ENCODE data around the gene BRAP. TPM values are rescaled to one million over a fixed set of nuclear protein-coding genes. Genes with fewer than 3 reads are reported as not detected.

The BRAP gene
- total RNA-seq, 1 experiment from 2014 or later, result 23.6 TPM

DNA sequence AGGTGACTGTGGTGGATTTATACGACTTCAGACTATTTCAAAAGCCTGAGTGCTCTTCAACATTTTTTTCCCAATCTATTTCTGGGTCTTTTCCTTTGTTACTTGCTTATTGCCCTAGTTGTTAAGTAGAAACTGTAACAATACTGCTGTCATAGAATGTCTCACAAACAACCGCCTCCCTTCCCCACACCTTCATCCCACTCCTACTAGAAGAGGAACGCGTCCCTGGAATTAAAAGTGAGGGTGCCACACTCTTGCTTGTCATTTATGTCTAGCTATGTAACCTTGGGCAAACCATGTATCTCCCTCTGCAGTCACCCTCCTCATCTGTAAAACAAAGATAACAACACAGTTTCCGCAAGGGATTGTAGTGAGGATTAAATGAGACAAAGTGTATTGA lies 8.6 kb downstream of the BRAP start:
- ChIA-PET POLR2A (ENCODE audit: low non-redundant PET) (no interaction called here), CTCF (no interaction called here)
- no peak for DNase-seq (ENCODE audit: low spot score)
- Histone ChIP-seq H3K27me3 (replicated peaks; ENCODE audit: insufficient read depth, low read depth, low read length, poor library complexity) (no peaks in the 10 kb centered on the region), H3K4me1 (ENCODE audit: insufficient read depth, low read length, poor library complexity, severe bottlenecking) (no peaks in the 10 kb centered on the region), H3K9me3 (ENCODE audit: low read depth, low read length, poor library complexity, severe bottlenecking) (no peaks in the 10 kb centered on the region), H3K36me3 (ENCODE audit: insufficient read depth, low read length, poor library complexity, severe bottlenecking) (peaks cover 68% of the 10 kb centered on the region), H3K4me3 (ENCODE audit: low read depth, low read length, poor library complexity, severe bottlenecking) (no peak overlapping the region), H3K27ac (ENCODE audit: low read depth, low read length, poor library complexity, severe bottlenecking) (no peak overlapping the region)
- TF ChIP-seq, protein P1, sequence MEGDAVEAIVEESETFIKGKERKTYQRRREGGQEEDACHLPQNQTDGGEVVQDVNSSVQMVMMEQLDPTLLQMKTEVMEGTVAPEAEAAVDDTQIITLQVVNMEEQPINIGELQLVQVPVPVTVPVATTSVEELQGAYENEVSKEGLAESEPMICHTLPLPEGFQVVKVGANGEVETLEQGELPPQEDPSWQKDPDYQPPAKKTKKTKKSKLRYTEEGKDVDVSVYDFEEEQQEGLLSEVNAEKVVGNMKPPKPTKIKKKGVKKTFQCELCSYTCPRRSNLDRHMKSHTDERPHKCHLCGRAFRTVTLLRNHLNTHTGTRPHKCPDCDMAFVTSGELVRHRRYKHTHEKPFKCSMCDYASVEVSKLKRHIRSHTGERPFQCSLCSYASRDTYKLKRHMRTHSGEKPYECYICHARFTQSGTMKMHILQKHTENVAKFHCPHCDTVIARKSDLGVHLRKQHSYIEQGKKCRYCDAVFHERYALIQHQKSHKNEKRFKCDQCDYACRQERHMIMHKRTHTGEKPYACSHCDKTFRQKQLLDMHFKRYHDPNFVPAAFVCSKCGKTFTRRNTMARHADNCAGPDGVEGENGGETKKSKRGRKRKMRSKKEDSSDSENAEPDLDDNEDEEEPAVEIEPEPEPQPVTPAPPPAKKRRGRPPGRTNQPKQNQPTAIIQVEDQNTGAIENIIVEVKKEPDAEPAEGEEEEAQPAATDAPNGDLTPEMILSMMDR (conservative IDR thresholded peaks at IDR 0.05; ENCODE audit: low read depth, low read length), result no peak
- no peak for TF ChIP-seq EZH2 (IDR thresholded peaks at IDR 0.05; ENCODE audit: borderline replicate concordance, low read depth, low read length, poor library complexity, severe bottlenecking)
- BruUV-seq (replicated peaks), result no TSS peak
- intact Hi-C loops (cut with micrococcal nuclease; ENCODE audit: unreplicated experiment), result no loop called here

DNA sequence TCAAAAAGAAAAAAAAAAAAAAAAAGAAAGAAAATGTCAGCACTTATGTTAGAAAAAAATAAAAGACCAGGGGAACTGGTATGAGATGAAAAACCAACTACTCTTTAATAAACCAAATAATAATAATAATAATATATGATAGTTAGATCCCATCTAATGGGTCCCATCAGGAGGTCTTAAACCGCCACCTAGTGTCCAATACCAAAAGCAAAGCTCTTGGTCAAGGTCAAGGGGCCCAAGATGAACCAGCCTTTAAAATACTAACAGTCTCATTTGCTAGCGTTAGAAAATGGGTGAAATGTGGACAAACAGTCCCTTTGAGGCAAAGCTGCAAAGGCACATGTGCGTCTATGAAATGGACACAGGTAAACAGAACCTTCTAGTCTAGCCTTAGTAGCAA lies 12.3 kb downstream of the BRAP start:
- no peak overlapping the region for H3K27ac ChIP-seq (ENCODE audit: low read depth, low read length, poor library complexity, severe bottlenecking)
- CTCF ChIA-PET, result interaction anchor here (0.7 to 0.8 kb wide), 4 partner anchors 222 to 741 kb away, joined by 3 to 15 read pairs (median 4); no protein-coding TSS in a partner anchor
- intact Hi-C loops (cut with micrococcal nuclease; ENCODE audit: unreplicated experiment), result loop anchor here (5.0 kb wide), 1 partner anchor 276 kb away; no protein-coding TSS in a partner anchor

DNA sequence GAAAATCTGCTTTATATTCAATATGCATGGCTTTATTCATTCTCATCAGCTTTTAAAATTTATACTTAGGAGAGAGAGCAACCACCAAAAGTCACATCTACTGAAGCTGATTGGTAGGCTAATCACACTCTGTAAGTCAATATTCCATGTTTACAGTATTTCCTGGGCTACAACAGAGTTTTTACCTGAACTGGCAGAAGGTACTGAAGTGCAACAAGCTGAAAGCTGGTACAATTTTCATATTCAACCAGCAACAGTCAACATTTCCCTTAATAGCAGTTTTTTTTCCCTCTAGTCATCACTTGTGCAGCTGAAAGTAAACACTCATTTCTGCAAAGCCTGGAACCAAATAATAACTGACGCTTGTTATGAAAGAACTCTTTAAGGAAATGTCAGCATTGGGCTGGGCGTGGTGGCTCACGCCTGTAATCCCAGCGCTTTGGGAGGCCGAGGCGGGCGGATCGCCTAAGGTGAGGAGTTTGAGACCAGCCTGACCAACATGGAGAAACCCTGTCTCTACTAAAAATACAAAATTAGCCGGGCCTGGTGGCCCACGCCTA lies 12.9 kb downstream of the BRAP start:
- H3K36me3 ChIP-seq (ENCODE audit: insufficient read depth, low read length, poor library complexity, severe bottlenecking), result peaks cover 56% of the 10 kb centered on the region
- ChIA-PET POLR2A (ENCODE audit: low non-redundant PET) (no interaction called here), CTCF (interaction anchor here (0.6 to 0.8 kb wide), 2 partner anchors 140 to 276 kb away, joined by 3 to 15 read pairs; no protein-coding TSS in a partner anchor)
- H3K9me3 ChIP-seq (ENCODE audit: low read depth, low read length, poor library complexity, severe bottlenecking), result no peaks in the 10 kb centered on the region
- intact Hi-C loops (cut with micrococcal nuclease; ENCODE audit: unreplicated experiment), result loop anchor here (5.0 kb wide), 1 partner anchor 276 kb away; no protein-coding TSS in a partner anchor
- H3K27ac ChIP-seq (ENCODE audit: low read depth, low read length, poor library complexity, severe bottlenecking), result no peak overlapping the region
- no peaks in the 10 kb centered on the region for H3K4me1 ChIP-seq (ENCODE audit: insufficient read depth, low read length, poor library complexity, severe bottlenecking)
- TF ChIP-seq, protein P1 (conservative IDR thresholded peaks at IDR 0.05; ENCODE audit: low read depth, low read length), result no peak
- TF ChIP-seq EZH2 (IDR thresholded peaks at IDR 0.05; ENCODE audit: borderline replicate concordance, low read depth, low read length, poor library complexity, severe bottlenecking), result no peak
- no peaks in the 10 kb centered on the region for H3K27me3 ChIP-seq (replicated peaks; ENCODE audit: insufficient read depth, low read depth, low read length, poor library complexity)
- no peak for DNase-seq (ENCODE audit: low spot score)
- BruUV-seq (replicated peaks), result no TSS peak
- H3K4me3 ChIP-seq (ENCODE audit: low read depth, low read length, poor library complexity, severe bottlenecking), result no peak overlapping the region

More for the DNA sequence above, 12.3 kb downstream of the BRAP start:
- no peaks in the 10 kb centered on the region for H3K4me1 ChIP-seq (ENCODE audit: insufficient read depth, low read length, poor library complexity, severe bottlenecking)
- no peaks in the 10 kb centered on the region for H3K9me3 ChIP-seq (ENCODE audit: low read depth, low read length, poor library complexity, severe bottlenecking)
- BruUV-seq (replicated peaks), result no TSS peak
- no peaks in the 10 kb centered on the region for H3K27me3 ChIP-seq (replicated peaks; ENCODE audit: insufficient read depth, low read depth, low read length, poor library complexity)
- H3K4me3 ChIP-seq (ENCODE audit: low read depth, low read length, poor library complexity, severe bottlenecking), result no peak overlapping the region
- POLR2A ChIA-PET (ENCODE audit: low non-redundant PET), result no interaction called here
- DNase-seq (ENCODE audit: low spot score), result peak; percentile 24
- TF ChIP-seq, protein P1 (conservative IDR thresholded peaks at IDR 0.05; ENCODE audit: low read depth, low read length), result peak; percentile 51; the same call in 1 of the 2 replicates
- TF ChIP-seq EZH2 (IDR thresholded peaks at IDR 0.05; ENCODE audit: borderline replicate concordance, low read depth, low read length, poor library complexity, severe bottlenecking), result no peak
- H3K36me3 ChIP-seq (ENCODE audit: insufficient read depth, low read length, poor library complexity, severe bottlenecking), result peaks cover 56% of the 10 kb centered on the region

Measured in A673 (cell line).